Loucy (cell line): ENCODE results near the gene SCN8A.

Source experiments
- CTCF ChIP-seq: fragments of 200-600 bp; sonication (generic); conservative IDR thresholded peaks from 2 replicates; pipeline ENCODE4 v1.5.1; 2014; ENCODE audit warnings: mild to moderate bottlenecking, antibody characterized with exemption, low read length
- EZH2phosphoT487 ChIP-seq: fragments of 200-600 bp; IDR thresholded peaks from 2 replicates; pipeline ENCODE4 v1.6.1; 2018; ENCODE audit warnings: antibody characterized with exemption, mild to moderate bottlenecking, moderate library complexity, borderline replicate concordance

DNA sequence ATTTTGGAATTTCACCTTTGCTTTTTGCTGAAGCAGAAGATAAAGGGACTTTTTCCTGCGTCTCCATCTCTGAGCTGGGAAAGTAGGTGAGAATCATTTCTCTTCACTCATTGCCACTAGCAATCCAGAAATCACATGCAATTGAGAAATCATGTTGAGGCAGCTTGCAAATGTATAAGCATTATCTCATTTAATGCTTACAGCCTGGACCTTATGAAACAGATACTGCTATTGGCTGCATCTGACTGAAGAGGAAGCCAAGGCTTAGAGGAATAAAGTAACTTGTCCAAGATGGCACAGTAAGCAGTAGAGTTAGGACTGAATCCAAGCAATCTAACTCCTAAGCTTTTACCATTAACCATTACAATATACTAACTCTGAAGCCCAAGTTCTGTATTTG, 135.1 kb downstream of the SCN8A start:
- TF ChIP-seq CTCF (no peak), EZH2phosphoT487 (no peak)
